Prostate gland (tissue), 2 donors: ENCODE measurements around the gene TRMT1. TPM values are rescaled to one million over a fixed set of nuclear protein-coding genes. Genes with fewer than 3 reads are reported as not detected.

Experiments
- DNase-seq: peaks from one replicate; pipeline ENCODE4 v3.0.0-alpha.2; 2019; ENCODE audit warnings: low spot score
- H3K27ac ChIP-seq, 2 donors: fragments of 200-600 bp; sonication (generic); 2 replicates each; pipeline ENCODE4 v1.5.1; 2017 to 2019
- H3K27me3 ChIP-seq: fragments of 200-600 bp; sonication (generic); replicated peaks from 2 replicates; pipeline ENCODE4 v1.5.1; 2019; ENCODE audit not compliant: insufficient read depth
- H3K36me3 ChIP-seq, 2 donors: fragments of 200-600 bp; sonication (generic); 1 replicate in 1 of 2; 2 replicates in 1 of 2; pipeline versions ENCODE4 v1.5.1 to v1.8.1; 2017 to 2019
- H3K4me1 ChIP-seq: fragments of 200-600 bp; sonication (generic); replicated peaks from 2 replicates; pipeline ENCODE4 v1.5.1; 2019
- H3K4me3 ChIP-seq, 2 donors: fragments of 200-600 bp; sonication (generic); 2 replicates each; pipeline ENCODE4 v1.5.1; 2017 to 2019
- H3K9me3 ChIP-seq: fragments of 200-600 bp; sonication (generic); 2 replicates; pipeline ENCODE4 v1.5.1; 2017
- POLR2A ChIP-seq: fragments of 450-650 bp; IDR thresholded peaks from one replicate; pipeline ENCODE4 v1.6.1; 2016; ENCODE audit warnings: antibody characterized with exemption, mild to moderate bottlenecking
- POLR2AphosphoS5 ChIP-seq: sonication (generic); formaldehyde crosslinking; IDR thresholded peaks from one replicate; pipeline ENCODE4 v1.6.1; 2017; ENCODE audit warnings: antibody characterized with exemption
- WGBS: methylation state at CpG from one replicate; pipeline ENCODE4 v1.1.5; 2018; 5-methylcytosine and 5-hydroxymethylcytosine counted together
- intact Hi-C: fragments of 100-400 bp; cut with DNase I; formaldehyde crosslinking; loops from one replicate; pipeline ENCODE4 v1.14.2; 2022
- total RNA-seq, 2 donors: library from RNA; depleted of rRNA; stranded (reverse); fragments of >200 nt; gene quantifications; one replicate each; pipeline ENCODE4 v1.1.0, GENCODE V29; 2016
- TF ChIP-seq, protein P1 (sequence below), 4 experiments: fragments of 200-600 bp in 2 of 4; fragments of 450-650 bp in 2 of 4; sonication (generic) in 2 of 4; IDR thresholded peaks; 1 replicate in 3 of 4; 2 replicates in 1 of 4; pipeline ENCODE4 v1.5.1; 2016 to 2019; ENCODE audit warnings: antibody characterized with exemption in 4 of 4, mild to moderate bottlenecking in 2 of 4, moderate library complexity in 2 of 4

Gene TRMT1
- total RNA-seq, 2 donors from 2014 or later = 23.3 to 55.4 TPM

- peak; percentile 40 for DNase-seq
- peak; percentile 11 for TF ChIP-seq POLR2AphosphoS5
- no peak for TF ChIP-seq POLR2A
- Histone ChIP-seq H3K27ac (peak overlapping the region; percentile 93 to 94), H3K27me3 (no peaks in the 10 kb centered on the region), H3K9me3 (no peaks in the 10 kb centered on the region), H3K4me3 (peak overlapping the region; percentile 12 to 35), H3K36me3 (no peaks in the 10 kb centered on the region), H3K4me1 (peaks cover 8% of the 10 kb centered on the region)
- intact Hi-C loops = no loop called here
- WGBS = 9% methylated on average over 20 of the region's 20 CpGs
Observed at GRCh38 chr19:13163609-13164342, 47.2 kb upstream of the TRMT1 start.

GRCh38 chr19:13162724-13163608, 46.4 kb upstream of the TRMT1 start:
- intact Hi-C loops = no loop called here

GRCh38 chr19:13160557-13160956, 44.0 kb upstream of the TRMT1 start:
- WGBS = 79% methylated on average over 1 of the region's 1 CpG

More at GRCh38 chr19:13162724-13163608, 46.4 kb upstream of the TRMT1 start:
- Histone ChIP-seq H3K27ac (peak overlapping the region; percentile 93 to 94), H3K27me3 (no peaks in the 10 kb centered on the region), H3K4me3 (peak overlapping the region; percentile 12 to 35), H3K36me3 (no peaks in the 10 kb centered on the region), H3K9me3 (no peaks in the 10 kb centered on the region), H3K4me1 (peaks cover 8% of the 10 kb centered on the region)
- DNase-seq = peak; percentile 99
- WGBS = 2% methylated on average over 58 of the region's 58 CpGs
- TF ChIP-seq POLR2AphosphoS5 (peak; percentile 99), POLR2A (no peak)
- TF ChIP-seq, protein P1, sequence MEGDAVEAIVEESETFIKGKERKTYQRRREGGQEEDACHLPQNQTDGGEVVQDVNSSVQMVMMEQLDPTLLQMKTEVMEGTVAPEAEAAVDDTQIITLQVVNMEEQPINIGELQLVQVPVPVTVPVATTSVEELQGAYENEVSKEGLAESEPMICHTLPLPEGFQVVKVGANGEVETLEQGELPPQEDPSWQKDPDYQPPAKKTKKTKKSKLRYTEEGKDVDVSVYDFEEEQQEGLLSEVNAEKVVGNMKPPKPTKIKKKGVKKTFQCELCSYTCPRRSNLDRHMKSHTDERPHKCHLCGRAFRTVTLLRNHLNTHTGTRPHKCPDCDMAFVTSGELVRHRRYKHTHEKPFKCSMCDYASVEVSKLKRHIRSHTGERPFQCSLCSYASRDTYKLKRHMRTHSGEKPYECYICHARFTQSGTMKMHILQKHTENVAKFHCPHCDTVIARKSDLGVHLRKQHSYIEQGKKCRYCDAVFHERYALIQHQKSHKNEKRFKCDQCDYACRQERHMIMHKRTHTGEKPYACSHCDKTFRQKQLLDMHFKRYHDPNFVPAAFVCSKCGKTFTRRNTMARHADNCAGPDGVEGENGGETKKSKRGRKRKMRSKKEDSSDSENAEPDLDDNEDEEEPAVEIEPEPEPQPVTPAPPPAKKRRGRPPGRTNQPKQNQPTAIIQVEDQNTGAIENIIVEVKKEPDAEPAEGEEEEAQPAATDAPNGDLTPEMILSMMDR (IDR thresholded peaks at IDR 0.05) = peak in 1 of 4 experiments; percentile 5

DNA sequence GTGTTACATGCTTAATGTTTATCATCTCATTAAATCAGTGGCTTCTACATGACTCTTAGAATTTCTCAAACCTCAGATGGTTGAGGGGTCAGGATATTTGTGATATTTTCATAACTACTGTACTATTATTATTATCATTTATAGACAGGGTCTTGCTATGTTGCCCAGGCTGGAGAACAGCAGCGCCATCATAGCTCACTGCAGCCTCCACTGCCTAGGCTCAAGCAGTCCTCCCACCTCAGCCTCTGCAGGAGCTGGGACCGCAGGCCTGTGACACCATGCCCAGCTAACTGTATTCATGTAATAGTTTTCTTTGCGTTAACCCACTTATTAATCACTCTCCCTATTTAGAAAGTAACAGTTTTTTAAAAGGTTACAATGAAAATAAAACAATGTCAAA, 43.2 kb upstream of the TRMT1 start:
- DNase-seq = no peak
- Histone ChIP-seq H3K27ac (no peak overlapping the region), H3K4me3 (no peak overlapping the region), H3K36me3 (no peaks in the 10 kb centered on the region), H3K9me3 (no peaks in the 10 kb centered on the region), H3K27me3 (no peaks in the 10 kb centered on the region), H3K4me1 (peaks cover 14% of the 10 kb centered on the region)
- 87% methylated on average over 3 of the region's 3 CpGs for WGBS
- TF ChIP-seq POLR2A = no peak
- TF ChIP-seq, protein P1 (IDR thresholded peaks at IDR 0.05) = no peak
- TF ChIP-seq POLR2AphosphoS5 = no peak
- intact Hi-C loops = loop anchor here (10.0 kb wide), 1 partner anchor 705 kb away; no protein-coding TSS in a partner anchor

More at GRCh38 chr19:13160557-13160956, 44.0 kb upstream of the TRMT1 start:
- Histone ChIP-seq H3K36me3 (no peaks in the 10 kb centered on the region), H3K4me3 (no peak overlapping the region), H3K27ac (no peak overlapping the region), H3K27me3 (no peaks in the 10 kb centered on the region), H3K9me3 (no peaks in the 10 kb centered on the region), H3K4me1 (peaks cover 14% of the 10 kb centered on the region)
- DNase-seq = no peak
- TF ChIP-seq POLR2A = no peak
- TF ChIP-seq, protein P1 (IDR thresholded peaks at IDR 0.05) = no peak
- no peak for TF ChIP-seq POLR2AphosphoS5
- intact Hi-C loops = no loop called here
